PFSK-1 (cell line): ENCODE measurements around the gene KIF6.

Experiments used
- FOXP2 ChIP-seq: optimal IDR thresholded peaks from 2 replicates; pipeline ENCODE3; 2011; ENCODE audit warnings: borderline replicate concordance, control low read depth, inconsistent platforms; ENCODE audit not compliant: insufficient read depth; ENCODE audit errors: extremely low read length, extremely low read depth
- POLR2AphosphoS5 ChIP-seq: IDR thresholded peaks from 2 replicates; pipeline ENCODE4 v1.6.1; 2012; ENCODE audit warnings: low read depth, mild to moderate bottlenecking, control low read depth, low read length, moderate library complexity
- SIN3A ChIP-seq: IDR thresholded peaks from 2 replicates; pipeline ENCODE4 v1.6.1; 2012; ENCODE audit warnings: mild to moderate bottlenecking, low read length, moderate library complexity, borderline replicate concordance; ENCODE audit not compliant: insufficient read depth
- TAF1 ChIP-seq: IDR thresholded peaks from 2 replicates; pipeline ENCODE4 v1.6.1; 2012; ENCODE audit warnings: low read length, control low read depth, borderline replicate concordance; ENCODE audit not compliant: insufficient read depth
- TF ChIP-seq, protein P1 (sequence below), 2 experiments: IDR thresholded peaks; 2 replicates each; pipeline versions ENCODE4 v1.6.1 to v1.8.0; 2011 to 2012; ENCODE audit warnings: low read depth in 2 of 2, low read length in 2 of 2, control low read depth in 1 of 2, inconsistent platforms in 1 of 2, mild to moderate bottlenecking in 1 of 2, moderate library complexity in 1 of 2; ENCODE audit not compliant: insufficient read depth in 1 of 2

GRCh38 chr6:39341937-39342336 lies 383.3 kb downstream of the KIF6 start:
- TF ChIP-seq POLR2AphosphoS5 (no peak), SIN3A (no peak), TAF1 (no peak), FOXP2 (no peak)
- TF ChIP-seq, protein P1, sequence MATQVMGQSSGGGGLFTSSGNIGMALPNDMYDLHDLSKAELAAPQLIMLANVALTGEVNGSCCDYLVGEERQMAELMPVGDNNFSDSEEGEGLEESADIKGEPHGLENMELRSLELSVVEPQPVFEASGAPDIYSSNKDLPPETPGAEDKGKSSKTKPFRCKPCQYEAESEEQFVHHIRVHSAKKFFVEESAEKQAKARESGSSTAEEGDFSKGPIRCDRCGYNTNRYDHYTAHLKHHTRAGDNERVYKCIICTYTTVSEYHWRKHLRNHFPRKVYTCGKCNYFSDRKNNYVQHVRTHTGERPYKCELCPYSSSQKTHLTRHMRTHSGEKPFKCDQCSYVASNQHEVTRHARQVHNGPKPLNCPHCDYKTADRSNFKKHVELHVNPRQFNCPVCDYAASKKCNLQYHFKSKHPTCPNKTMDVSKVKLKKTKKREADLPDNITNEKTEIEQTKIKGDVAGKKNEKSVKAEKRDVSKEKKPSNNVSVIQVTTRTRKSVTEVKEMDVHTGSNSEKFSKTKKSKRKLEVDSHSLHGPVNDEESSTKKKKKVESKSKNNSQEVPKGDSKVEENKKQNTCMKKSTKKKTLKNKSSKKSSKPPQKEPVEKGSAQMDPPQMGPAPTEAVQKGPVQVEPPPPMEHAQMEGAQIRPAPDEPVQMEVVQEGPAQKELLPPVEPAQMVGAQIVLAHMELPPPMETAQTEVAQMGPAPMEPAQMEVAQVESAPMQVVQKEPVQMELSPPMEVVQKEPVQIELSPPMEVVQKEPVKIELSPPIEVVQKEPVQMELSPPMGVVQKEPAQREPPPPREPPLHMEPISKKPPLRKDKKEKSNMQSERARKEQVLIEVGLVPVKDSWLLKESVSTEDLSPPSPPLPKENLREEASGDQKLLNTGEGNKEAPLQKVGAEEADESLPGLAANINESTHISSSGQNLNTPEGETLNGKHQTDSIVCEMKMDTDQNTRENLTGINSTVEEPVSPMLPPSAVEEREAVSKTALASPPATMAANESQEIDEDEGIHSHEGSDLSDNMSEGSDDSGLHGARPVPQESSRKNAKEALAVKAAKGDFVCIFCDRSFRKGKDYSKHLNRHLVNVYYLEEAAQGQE (IDR thresholded peaks at IDR 0.05; ENCODE audit: insufficient read depth in 1 of 2, low read depth in 2 of 2, low read length in 2 of 2) = no peak
